ENCODE data around the gene TAMALIN.
A peak's percentile ranks its signal among the peaks of the same experiment; 100 is the strongest.

Gene TAMALIN

GRCh38 chr12:52038447-52038846 is 31.7 kb downstream of the TAMALIN start:
- peaks cover 9% of the 10 kb centered on the region for H3K4me1 ChIP-seq (ENCODE audit: insufficient read depth, low read length)

GRCh38 chr12:52041035-52041434 is 34.3 kb downstream of the TAMALIN start:
- Histone ChIP-seq H3K27me3 (ENCODE audit: insufficient read depth, low read length) (no peaks in the 10 kb centered on the region), H3K4me1 (ENCODE audit: insufficient read depth, low read length) (peaks cover 8% of the 10 kb centered on the region), H3K36me3 (ENCODE audit: insufficient read depth, low read length) (peaks cover 6% of the 10 kb centered on the region), H3K9me3 (ENCODE audit: low read length) (no peaks in the 10 kb centered on the region), H2AFZ (ENCODE audit: low read depth, low read length) (no peak overlapping the region), H3K4me3 (ENCODE audit: low read length) (no peak overlapping the region)

More at GRCh38 chr12:52038447-52038846, 31.7 kb downstream of the TAMALIN start:
- Histone ChIP-seq H3K27me3 (ENCODE audit: insufficient read depth, low read length) (peaks cover 9% of the 10 kb centered on the region), H3K4me3 (ENCODE audit: low read length) (peak overlapping the region; percentile 14), H3K36me3 (ENCODE audit: insufficient read depth, low read length) (no peaks in the 10 kb centered on the region), H3K9me3 (ENCODE audit: low read length) (no peaks in the 10 kb centered on the region), H2AFZ (ENCODE audit: low read depth, low read length) (no peak overlapping the region)

- peaks cover 6% of the 10 kb centered on the region for H3K4me1 ChIP-seq (ENCODE audit: insufficient read depth, low read length)
- no peak overlapping the region for H2AFZ ChIP-seq (ENCODE audit: low read depth, low read length)
- H3K4me3 ChIP-seq (ENCODE audit: low read length), result no peak overlapping the region
- H3K27me3 ChIP-seq (ENCODE audit: insufficient read depth, low read length), result no peaks in the 10 kb centered on the region
- H3K9me3 ChIP-seq (ENCODE audit: low read length), result no peaks in the 10 kb centered on the region
- peaks cover 6% of the 10 kb centered on the region for H3K36me3 ChIP-seq (ENCODE audit: insufficient read depth, low read length)
These were observed 35.0 kb downstream of the TAMALIN start for GRCh38 chr12:52041695-52042123.

- Histone ChIP-seq H3K4me3 (ENCODE audit: low read length) (no peak overlapping the region), H3K27me3 (ENCODE audit: insufficient read depth, low read length) (no peaks in the 10 kb centered on the region), H2AFZ (ENCODE audit: low read depth, low read length) (no peak overlapping the region), H3K36me3 (ENCODE audit: insufficient read depth, low read length) (peaks cover 6% of the 10 kb centered on the region), H3K9me3 (ENCODE audit: low read length) (no peaks in the 10 kb centered on the region), H3K4me1 (ENCODE audit: insufficient read depth, low read length) (peaks cover 6% of the 10 kb centered on the region)
These were observed 36.1 kb downstream of the TAMALIN start for GRCh38 chr12:52042706-52043385.

GRCh38 chr12:52043386-52044212 is 36.9 kb downstream of the TAMALIN start:
- Histone ChIP-seq H2AFZ (ENCODE audit: low read depth, low read length) (no peak overlapping the region), H3K9me3 (ENCODE audit: low read length) (no peaks in the 10 kb centered on the region), H3K27me3 (ENCODE audit: insufficient read depth, low read length) (no peaks in the 10 kb centered on the region), H3K36me3 (ENCODE audit: insufficient read depth, low read length) (peaks cover 6% of the 10 kb centered on the region), H3K4me1 (ENCODE audit: insufficient read depth, low read length) (peaks cover 2% of the 10 kb centered on the region), H3K4me3 (ENCODE audit: low read length) (no peak overlapping the region)

GRCh38 chr12:52044292-52044983 is 37.7 kb downstream of the TAMALIN start:
- H3K9me3 ChIP-seq (ENCODE audit: low read length), result no peaks in the 10 kb centered on the region
- H3K27me3 ChIP-seq (ENCODE audit: insufficient read depth, low read length), result no peaks in the 10 kb centered on the region
- H3K4me1 ChIP-seq (ENCODE audit: insufficient read depth, low read length), result no peaks in the 10 kb centered on the region
- peaks cover 6% of the 10 kb centered on the region for H3K36me3 ChIP-seq (ENCODE audit: insufficient read depth, low read length)
- no peak overlapping the region for H2AFZ ChIP-seq (ENCODE audit: low read depth, low read length)
- H3K4me3 ChIP-seq (ENCODE audit: low read length), result no peak overlapping the region

GRCh38 chr12:52045794-52046199 is 39.1 kb downstream of the TAMALIN start:
- Histone ChIP-seq H3K4me1 (ENCODE audit: insufficient read depth, low read length) (peaks cover 8% of the 10 kb centered on the region), H3K27me3 (ENCODE audit: insufficient read depth, low read length) (no peaks in the 10 kb centered on the region), H3K36me3 (ENCODE audit: insufficient read depth, low read length) (peaks cover 6% of the 10 kb centered on the region), H3K4me3 (ENCODE audit: low read length) (no peak overlapping the region), H3K9me3 (ENCODE audit: low read length) (no peaks in the 10 kb centered on the region), H2AFZ (ENCODE audit: low read depth, low read length) (no peak overlapping the region)

GRCh38 chr12:52046859-52047258 is 40.1 kb downstream of the TAMALIN start:
- H3K4me3 ChIP-seq (ENCODE audit: low read length), result no peak overlapping the region
- peaks cover 6% of the 10 kb centered on the region for H3K36me3 ChIP-seq (ENCODE audit: insufficient read depth, low read length)
- peaks cover 9% of the 10 kb centered on the region for H3K4me1 ChIP-seq (ENCODE audit: insufficient read depth, low read length)
- no peaks in the 10 kb centered on the region for H3K27me3 ChIP-seq (ENCODE audit: insufficient read depth, low read length)
- no peaks in the 10 kb centered on the region for H3K9me3 ChIP-seq (ENCODE audit: low read length)
- no peak overlapping the region for H2AFZ ChIP-seq (ENCODE audit: low read depth, low read length)

GRCh38 chr12:52049286-52049685 is 42.5 kb downstream of the TAMALIN start:
- H3K9me3 ChIP-seq (ENCODE audit: low read length), result no peaks in the 10 kb centered on the region
- H2AFZ ChIP-seq (ENCODE audit: low read depth, low read length), result no peak overlapping the region
- no peaks in the 10 kb centered on the region for H3K36me3 ChIP-seq (ENCODE audit: insufficient read depth, low read length)
- H3K27me3 ChIP-seq (ENCODE audit: insufficient read depth, low read length), result no peaks in the 10 kb centered on the region
- H3K4me1 ChIP-seq (ENCODE audit: insufficient read depth, low read length), result peaks cover 9% of the 10 kb centered on the region
- H3K4me3 ChIP-seq (ENCODE audit: low read length), result no peak overlapping the region

GRCh38 chr12:52049688-52050087 is 42.9 kb downstream of the TAMALIN start:
- peaks cover 9% of the 10 kb centered on the region for H3K4me1 ChIP-seq (ENCODE audit: insufficient read depth, low read length)
- H3K4me3 ChIP-seq (ENCODE audit: low read length), result no peak overlapping the region
- no peaks in the 10 kb centered on the region for H3K27me3 ChIP-seq (ENCODE audit: insufficient read depth, low read length)
- H2AFZ ChIP-seq (ENCODE audit: low read depth, low read length), result no peak overlapping the region
- H3K9me3 ChIP-seq (ENCODE audit: low read length), result no peaks in the 10 kb centered on the region
- no peaks in the 10 kb centered on the region for H3K36me3 ChIP-seq (ENCODE audit: insufficient read depth, low read length)

GRCh38 chr12:52050116-52050757 is 43.5 kb downstream of the TAMALIN start:
- Histone ChIP-seq H3K36me3 (ENCODE audit: insufficient read depth, low read length) (peaks cover 3% of the 10 kb centered on the region), H2AFZ (ENCODE audit: low read depth, low read length) (no peak overlapping the region), H3K27me3 (ENCODE audit: insufficient read depth, low read length) (no peaks in the 10 kb centered on the region), H3K4me3 (ENCODE audit: low read length) (peak overlapping the region; percentile 35), H3K4me1 (ENCODE audit: insufficient read depth, low read length) (peaks cover 9% of the 10 kb centered on the region), H3K9me3 (ENCODE audit: low read length) (no peaks in the 10 kb centered on the region)

- Histone ChIP-seq H3K36me3 (ENCODE audit: insufficient read depth, low read length) (peaks cover 4% of the 10 kb centered on the region), H2AFZ (ENCODE audit: low read depth, low read length) (no peak within 1 kb of the TSS), H3K9me3 (ENCODE audit: low read length) (no peaks in the 10 kb centered on the region), H3K4me3 (ENCODE audit: low read length) (peak within 1 kb of the TSS; percentile 35), H3K4me1 (ENCODE audit: insufficient read depth, low read length) (peaks cover 9% of the 10 kb centered on the region), H3K27me3 (ENCODE audit: insufficient read depth, low read length) (no peaks in the 10 kb centered on the region)
These were observed 44.2 kb downstream of the TAMALIN start, which contains the start of gene NR4A1 for GRCh38 chr12:52050758-52051541. Gene NR4A1, plus strand, starts transcription at chr12:52051442. Its CDS starts 2,887 bp downstream, at chr12:52054329.

Measured in neuron (in vitro differentiated cells).